HG02623 (cell line): ENCODE data around the gene PDGFB.
"Not testable (repeated sequence)": the region's sequence is repeated elsewhere in the genome, so short reads cannot be mapped to it uniquely, and the experiment has no call there.

Experiments used
- ATAC-seq: cut with Tn5 transposase; IDR thresholded peaks from one replicate; pipeline ENCODE4 v1.9.1; 2021; ENCODE audit warnings: moderate library complexity; ENCODE audit not compliant: unreplicated experiment

Gene PDGFB

DNA sequence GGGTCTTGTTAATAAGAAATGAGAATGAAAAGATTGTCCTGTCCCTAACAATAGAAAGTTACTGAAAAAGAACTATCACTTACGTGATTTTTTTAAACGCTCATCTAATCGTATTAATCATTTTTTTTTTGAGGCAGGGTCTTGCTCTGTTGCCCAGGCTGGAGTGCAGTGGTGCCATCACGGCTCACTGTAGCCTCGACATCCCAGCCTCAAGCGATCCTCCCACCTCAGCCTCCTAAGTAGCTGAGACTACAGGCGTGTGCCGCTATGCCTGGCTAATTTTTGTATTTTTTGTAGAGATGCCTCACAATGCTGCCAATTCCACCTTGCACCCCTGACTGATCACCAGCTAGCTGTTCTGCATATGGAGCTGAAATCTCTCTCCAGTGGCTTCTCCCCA is 15.7 kb downstream of the PDGFB start:
- no peak for ATAC-seq

- no peak for ATAC-seq
Observed at GRCh38 chr22:39227542-39228272, 17.1 kb downstream of the PDGFB start.

GRCh38 chr22:39226353-39226752 is 18.4 kb downstream of the PDGFB start:
- no peak for ATAC-seq

DNA sequence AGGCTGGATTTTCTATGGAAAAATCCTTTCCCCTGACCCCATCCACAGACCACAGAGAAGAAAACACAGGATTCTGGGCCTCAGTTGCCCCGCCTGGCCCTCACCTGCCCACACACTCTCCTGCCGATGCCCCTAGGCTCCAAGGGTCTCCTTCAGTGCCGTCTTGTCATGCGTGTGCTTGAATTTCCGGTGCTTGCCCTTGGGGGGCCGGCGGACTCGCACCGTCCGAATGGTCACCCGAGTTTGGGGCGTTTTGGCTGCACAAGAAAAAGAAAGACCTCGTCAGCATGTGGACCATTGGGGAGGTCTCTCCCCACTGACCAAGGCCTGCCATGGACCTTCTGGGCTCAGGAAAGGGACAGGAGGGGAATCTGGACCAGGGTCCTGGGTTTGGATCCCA is 19.2 kb downstream of the PDGFB start:
- no peak for ATAC-seq

DNA sequence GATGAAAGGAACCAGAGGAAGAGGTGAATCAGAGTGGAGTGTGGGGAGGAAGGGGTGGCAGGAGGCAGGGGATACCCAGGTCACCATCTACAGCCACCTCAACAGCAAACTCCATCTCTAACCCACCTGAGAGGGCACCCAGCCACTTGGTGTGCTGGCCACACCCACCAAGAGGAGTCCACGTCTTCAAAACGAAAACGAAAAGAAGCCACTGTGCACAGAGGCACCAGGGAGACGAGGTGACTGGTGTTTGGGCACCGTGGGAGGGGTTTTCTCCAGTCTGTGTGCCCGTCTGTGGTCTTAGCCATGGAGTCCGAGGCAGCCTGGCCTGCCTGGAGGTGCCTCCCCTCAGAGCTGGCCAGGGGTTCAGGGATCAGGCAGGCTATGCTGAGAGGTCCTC is 20.2 kb downstream of the PDGFB start:
- ATAC-seq: no peak

- no peak for ATAC-seq
Observed at GRCh38 chr22:39223091-39223710, 21.6 kb downstream of the PDGFB start.

DNA sequence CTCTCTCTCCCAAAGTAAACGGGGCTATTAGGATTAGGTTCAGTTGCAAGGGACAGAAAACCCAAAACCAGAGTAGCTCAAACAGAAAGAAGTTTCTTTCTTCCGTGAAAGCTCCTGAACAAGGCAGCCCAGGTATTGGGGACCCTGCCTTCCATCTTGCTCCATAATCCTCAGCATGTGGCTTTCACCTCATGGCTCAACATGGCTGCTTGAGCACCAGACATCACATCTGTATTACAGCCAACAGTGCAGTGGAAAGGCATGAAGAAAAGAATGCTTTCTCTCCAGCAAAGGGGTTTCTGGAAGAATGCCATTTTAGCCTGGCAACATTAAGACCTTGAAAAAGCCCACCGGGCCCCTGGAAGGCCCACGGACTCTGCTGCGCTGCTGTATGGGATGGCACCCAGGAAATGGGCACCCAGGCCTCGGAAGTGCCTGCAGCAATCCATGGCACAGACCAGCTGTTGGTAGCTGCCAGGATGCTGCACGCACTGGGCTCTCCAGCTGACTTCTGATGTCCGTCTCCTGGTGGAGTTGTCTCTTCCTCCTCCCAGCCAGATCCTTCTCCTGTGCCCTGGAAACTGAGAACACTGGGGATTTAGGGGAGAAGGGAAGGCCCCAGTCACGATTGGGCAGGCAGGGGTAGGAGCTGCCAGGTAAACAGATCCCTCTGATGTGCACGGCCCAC is 22.6 kb downstream of the PDGFB start:
- no peak for ATAC-seq

DNA sequence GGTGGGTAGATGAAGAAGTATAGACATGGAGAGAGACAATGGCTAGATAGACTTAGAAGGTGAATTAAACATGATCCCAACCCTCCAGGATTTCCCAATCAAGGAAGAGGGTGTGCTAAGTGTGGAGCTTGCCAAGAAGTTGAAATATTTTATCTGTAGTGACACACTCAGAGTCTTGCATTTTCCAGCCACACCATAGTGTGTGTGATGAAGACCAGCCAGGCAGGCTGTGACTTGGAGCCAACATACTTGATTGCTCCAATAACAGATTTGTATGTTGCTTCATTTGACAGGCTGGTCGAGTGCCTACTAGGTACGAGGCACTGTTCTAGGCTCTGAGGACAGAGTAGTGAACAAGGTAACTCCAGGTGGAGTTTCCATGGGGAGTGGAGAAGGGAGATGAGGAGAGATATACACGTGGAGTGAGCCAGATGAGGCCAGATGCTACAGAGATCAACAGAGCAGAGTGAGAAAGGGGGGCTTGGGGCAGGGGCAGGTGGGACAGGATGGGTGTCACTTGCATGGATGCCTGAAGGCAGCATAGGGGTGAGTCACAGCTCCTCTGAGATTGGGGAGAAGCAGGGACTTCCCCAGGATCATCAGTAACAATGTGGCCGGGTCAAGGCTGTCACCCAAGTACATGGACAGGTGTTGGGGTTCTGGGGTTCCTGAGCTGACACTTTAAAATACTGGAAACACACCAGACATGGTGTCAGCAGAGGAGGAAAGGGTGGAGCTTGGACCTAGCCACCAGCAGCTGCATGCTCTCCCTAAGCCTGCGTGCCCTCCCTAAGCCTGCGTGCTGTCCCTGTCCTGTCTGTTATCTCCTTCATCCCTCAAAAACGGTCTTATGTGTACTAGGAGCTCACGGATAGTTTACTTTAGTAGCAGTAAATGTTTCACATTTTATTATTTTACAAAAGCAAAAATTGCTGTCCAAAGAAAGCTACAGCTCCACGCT is 23.6 kb downstream of the PDGFB start:
- no peak for ATAC-seq

DNA sequence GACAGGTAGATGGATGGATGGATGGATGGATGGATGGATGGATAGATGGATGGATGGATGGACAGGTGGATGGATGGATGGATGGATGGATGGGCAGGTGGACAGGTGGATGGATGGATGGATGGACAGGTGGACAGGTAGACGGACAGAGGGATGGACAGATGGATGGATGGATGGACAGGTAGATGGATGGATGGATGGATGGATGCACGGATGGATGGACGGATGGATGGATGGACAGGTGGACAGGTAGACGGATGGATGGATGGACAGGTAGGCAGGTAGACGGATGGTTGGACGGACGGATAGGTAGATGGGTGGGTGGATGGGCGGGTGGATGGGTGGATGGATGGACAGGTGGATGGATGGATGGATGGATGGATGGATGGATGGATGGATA is 24.3 kb downstream of the PDGFB start:
- no peak for ATAC-seq

DNA sequence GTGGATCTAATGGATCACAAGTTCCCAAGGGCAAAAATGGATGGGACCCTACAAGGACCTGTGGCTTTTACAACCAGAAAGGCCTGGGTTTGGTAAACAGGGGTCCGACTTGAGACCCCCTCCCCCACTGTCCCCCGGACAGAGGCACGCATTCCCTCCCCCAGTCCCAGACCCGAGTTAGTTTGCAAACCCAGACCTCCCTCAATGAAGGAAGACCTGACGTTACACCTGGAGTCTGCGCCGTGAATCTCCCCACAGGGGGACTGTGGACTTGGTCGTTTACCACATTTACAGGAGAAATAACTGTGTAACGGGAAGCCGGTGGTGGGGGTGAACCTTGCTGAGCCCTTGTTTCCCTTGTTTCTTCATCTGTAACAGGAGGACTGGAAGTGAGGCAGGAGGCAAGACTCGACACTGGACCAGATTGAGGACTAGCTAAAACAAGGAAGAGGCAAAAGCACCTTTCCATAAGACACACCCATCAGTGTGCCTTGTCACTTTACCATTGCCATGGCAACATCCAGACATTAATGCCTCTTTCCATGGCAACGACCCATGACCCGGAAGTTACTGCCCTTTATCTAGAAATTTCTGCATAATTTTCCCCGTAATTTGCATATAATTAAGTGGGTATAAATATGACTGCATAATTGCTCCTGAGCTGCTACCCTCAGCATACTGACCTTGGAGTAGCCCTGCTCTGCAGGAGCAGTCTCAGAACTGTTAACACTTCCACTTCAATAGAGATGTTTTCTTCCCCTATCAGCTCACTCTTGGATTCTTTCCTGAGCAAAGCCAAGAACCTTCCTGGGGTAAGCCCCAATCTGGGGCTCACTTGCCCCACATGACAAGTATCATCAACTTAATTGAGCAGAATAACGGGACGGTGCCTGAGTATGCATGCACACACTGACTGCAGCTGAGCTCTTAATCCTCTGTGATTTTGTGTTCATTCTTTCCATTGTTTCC is 25.4 kb downstream of the PDGFB start:
- no peak for ATAC-seq

DNA sequence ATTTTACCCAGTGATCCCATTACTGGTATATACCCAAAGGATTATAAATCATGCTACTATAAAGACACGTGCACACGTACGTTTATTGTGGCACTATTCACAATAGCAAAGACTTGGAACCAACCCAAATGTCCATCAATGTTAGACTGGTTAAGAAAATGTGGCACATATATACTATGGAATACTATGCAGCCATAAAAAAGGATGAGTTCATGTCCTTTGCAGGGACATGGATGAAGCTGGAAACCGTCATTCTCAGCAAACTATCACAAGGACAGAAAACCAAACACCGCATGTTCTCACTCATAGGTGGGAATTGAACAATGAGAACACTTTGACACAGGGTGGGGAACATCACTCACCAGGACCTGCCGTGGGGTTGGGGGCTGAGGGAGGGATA is 26.4 kb downstream of the PDGFB start:
- not testable (repeated sequence) for ATAC-seq

DNA sequence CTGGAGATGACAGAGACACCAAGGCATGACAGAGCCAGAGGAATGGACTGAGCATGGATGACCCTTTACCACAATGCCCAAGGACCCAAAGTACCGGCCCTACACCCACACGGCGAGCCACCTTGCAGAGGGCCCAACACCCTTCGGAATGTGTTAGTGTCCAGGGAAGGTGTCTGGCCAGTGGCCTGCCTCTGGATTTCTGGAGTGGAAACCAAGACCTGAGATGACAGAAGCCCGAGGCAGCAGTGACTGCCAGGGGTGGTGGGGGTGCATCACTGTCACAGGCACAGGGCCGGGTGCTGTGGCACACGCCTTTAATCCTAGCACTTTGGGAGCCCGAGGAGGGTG is 28.7 kb downstream of the PDGFB start:
- no peak for ATAC-seq

DNA sequence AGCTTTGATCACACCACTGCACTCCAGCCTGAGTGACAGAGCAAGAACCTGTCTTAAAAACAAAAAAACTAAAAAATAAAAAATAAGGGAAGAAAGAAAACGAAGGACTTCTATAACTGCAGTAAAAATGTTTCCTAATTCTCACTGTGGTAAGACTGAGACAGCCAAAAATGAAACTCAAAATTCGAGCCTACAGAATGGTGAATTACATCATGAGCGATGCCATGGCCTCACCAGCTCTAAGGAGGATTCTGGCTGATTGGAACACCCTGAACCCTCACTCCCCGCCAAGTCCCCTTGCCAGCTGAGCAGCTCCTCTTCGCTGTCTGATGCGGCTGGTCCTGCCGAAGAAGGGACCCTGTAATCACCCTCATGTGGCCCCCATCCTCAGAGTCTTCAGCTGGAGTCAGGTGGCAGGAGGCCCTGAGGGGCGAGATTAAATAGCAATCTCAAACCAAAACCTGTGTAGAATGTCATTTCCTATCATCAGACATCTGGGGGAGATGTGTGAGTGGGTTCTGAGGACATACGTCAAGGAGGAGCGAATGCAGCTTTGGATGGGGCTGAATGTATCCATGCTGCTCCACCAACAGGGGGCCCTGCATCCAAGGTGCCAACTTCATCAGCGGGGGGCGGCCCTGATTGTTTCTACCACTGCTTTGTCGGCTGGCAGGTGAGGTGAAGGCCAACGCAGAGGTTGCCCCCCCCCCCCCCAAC is 29.2 kb downstream of the PDGFB start:
- ATAC-seq: no peak

- no peak for ATAC-seq
Observed at GRCh38 chr22:39215070-39215396, 29.7 kb downstream of the PDGFB start.

GRCh38 chr22:39214383-39215069 is 30.3 kb downstream of the PDGFB start:
- no peak for ATAC-seq

GRCh38 chr22:39214006-39214382 is 30.8 kb downstream of the PDGFB start:
- no peak for ATAC-seq

DNA sequence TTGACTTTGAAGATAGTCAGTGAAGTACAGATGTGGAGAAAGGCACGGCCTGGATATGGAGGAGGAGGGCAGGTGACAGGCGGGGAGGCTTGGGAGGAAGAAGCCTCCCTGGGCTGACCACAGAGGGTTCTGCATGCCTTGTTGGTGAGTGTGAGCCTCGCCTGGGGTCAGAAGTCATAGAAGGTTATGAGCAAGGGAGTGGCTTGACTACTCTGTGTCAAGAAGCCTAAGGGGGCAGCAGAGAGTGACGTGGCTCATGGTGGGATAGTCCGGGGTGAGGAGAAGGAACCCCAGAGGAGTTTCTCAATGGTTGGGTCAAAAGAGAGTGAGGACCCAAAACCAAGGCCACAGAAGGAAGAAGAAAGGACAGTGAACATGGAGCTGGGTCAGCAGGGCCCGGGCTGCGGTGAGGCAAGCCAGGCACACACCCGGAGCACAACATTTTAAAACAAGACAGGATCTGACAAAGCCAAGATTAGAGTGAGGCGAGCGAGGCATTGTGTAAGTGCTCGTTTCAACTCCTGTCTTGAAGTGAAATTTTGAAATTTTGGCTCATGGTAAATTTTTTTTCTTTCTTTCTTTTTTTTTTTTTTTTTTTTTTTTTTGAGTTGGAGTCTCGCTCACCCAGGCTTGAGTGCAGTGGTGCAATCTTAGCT is 31.9 kb downstream of the PDGFB start:
- ATAC-seq: no peak

DNA sequence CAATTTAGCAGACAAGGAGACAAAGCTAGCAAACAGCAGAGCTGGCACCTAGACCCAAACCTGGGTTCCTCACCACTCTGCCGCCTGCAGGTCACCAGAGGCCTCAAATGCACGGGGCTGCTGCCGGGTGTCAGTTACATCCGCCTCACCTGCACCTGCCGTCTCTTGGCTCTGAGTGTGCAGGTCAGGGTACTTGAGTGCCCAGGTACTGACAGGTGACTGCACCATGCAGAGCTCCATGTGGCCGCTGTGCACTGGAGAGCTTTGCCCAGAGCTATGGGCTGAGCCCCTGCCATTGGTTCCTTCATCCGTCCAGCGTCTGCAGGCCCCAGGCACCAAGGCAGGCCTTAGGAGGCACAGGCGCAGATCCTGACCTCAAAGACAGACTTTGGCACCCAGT is 35.0 kb downstream of the PDGFB start:
- no peak for ATAC-seq
